Ureter (tissue), 1 donor: ENCODE results near the gene DNAJC6. TPM values are rescaled to one million over a fixed set of nuclear protein-coding genes. Genes with fewer than 3 reads are reported as not detected.

Source experiments
- DNase-seq: peaks from one replicate; pipeline ENCODE4 v3.0.0-alpha.2; 2020; ENCODE audit warnings: low spot score
- total RNA-seq: library from RNA; stranded (reverse); gene quantifications from one replicate; pipeline ENCODE4 v1.2.4, GENCODE V29; 2023
- donor health status: DM: yes; HTN: yes; CAD: no.

Gene DNAJC6
- total RNA-seq, 1 donor from 2014 or later: 3.4 TPM

DNA sequence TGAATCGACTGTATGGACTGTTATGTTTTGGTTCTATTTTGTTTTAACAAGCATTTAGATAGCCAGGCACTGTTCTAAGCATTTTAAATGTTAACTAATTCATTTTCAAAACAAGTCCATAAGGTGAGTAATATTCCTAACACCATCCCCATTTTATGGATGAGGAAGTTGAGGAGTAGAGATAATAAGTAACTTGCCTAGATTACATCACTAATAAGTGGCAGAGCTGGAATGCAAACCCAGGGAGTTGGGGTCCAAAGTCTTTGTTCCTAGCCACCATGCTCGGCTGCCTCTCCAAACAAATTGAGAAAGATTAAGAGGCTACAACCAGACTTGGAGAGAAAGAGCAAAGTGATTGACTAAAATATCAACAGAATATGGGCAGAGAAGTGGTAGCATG, 98.5 kb downstream of the DNAJC6 start:
- no peak for DNase-seq

DNA sequence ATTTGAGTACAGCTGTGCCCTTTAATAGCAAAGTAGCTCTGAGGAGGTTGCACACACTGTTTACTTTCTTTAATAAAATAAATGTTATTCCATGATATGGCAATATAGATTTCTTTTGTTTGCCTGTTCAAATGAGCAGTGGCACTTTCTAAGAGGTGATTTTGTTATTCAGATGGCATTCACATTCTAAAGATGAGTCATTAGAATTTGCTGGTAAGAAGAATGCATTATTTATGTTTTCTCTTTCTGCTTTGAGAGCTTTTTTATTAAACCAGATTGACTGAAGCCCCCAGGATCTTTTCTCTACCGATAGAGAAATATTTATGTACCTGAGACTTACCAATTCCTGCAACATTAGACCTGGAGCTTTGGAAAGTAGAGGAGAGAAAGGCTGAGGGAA, 100.0 kb downstream of the DNAJC6 start:
- no peak for DNase-seq

DNA sequence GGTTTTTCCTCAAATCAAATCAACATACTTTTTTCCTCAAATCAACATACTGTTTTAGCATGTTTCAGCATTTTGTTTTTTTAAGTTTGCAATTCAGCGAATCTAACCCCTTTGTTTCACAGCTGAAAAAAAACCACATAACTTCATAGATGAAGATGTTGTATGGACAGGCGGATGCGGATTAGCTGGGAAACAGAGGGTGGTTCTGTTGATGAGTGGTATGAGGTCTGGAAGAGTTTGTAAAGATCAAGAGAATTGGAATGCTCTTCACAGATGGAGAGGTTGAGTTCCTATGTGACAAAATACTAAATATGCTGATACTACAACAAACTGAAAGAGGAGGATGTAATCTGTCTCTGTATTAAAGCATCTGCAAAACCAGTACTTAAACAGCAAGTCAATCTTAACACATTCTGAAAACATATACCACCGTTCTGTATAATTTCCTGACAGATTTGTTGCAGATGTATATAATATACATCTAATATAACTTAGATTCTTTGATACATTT, 100.5 kb downstream of the DNAJC6 start:
- no peak for DNase-seq

DNA sequence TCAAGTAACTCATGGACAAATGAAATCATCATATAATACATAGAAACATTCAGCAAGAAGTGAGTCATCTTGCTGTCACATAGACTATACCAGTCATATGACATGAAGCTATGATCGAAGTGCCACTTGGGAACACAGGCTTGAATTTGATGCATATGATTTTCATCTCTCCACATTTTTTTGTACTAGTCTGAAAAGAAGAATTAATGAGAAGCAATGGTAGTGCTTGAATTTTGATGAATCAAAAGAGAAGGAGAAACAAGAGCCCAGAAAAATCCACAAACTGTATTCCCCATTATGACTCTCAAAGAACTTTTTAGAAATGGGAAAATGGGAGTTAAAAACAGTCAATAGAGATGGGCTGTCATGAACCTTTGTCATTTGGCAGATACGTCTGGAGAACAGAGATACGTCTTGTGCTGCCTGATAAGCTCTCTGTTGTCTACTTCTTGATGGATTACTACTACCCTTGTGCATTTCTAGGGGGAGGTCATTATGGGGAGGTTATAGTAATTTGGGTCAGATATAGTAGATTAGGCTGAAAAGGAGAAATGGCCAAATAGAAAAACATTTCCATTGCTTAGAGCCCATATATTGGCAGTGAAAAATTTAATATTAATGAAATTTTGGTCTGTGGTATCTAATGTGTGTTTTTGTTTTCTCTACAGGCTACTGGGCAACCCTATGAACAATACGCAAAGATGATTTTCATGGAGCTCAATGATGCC, 103.1 kb downstream of the DNAJC6 start:
- DNase-seq: no peak

DNA sequence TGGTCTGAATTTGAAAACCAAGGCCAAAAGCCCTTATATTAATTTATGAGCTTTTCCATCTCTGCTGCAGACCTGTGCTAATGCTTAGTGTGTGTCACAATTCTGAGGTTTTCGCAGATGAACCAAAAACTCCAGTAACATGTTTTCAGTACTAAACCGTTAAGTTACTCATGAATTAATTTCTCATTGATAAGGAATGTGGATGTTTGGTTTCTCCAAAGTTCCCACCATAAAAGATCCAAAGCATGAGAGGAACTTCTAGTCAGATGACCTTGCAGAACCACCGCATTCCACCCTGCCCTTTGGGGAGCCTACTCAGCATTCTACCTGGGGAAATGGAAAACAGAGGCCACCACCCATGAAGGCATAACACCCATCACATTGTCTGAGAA, 103.6 kb downstream of the DNAJC6 start:
- DNase-seq: no peak

DNA sequence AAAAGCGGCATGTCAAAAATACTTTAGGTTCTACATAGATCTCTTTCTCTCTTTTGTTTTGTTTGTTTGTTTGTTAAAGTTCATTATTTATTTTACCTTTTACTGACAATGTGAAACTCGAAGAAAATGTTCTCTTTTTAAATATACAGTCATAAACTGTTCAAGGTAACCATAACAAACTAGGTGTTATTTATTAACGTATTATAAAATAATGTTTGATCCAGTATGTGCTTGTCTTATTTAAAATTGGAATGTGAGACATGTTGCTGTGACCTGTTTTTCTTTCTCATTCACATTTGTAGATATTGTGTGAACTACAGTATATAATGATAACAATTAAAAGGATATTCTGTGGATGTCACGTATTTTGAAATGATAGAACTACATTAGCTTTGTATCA, 105.2 kb downstream of the DNAJC6 start:
- DNase-seq: no peak

DNA sequence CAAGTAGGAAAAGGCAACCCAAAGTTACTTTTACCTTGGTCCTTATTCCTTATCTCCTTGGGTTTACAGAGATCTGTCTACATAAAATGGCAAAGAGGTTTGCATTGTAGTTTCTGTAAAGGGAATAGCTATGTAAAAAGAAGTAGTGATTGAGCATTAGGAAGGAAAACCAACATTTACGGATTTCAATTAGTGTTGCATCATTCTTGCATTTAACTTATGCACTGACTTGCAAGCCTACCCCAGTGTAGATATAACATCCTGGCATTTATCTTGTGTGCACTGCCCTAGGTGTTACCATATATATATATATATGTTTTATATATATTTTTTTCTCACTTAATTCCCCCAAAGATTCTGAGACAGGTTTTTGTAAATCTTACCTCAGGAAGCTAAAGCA, 107.4 kb downstream of the DNAJC6 start:
- DNase-seq: no peak

DNA sequence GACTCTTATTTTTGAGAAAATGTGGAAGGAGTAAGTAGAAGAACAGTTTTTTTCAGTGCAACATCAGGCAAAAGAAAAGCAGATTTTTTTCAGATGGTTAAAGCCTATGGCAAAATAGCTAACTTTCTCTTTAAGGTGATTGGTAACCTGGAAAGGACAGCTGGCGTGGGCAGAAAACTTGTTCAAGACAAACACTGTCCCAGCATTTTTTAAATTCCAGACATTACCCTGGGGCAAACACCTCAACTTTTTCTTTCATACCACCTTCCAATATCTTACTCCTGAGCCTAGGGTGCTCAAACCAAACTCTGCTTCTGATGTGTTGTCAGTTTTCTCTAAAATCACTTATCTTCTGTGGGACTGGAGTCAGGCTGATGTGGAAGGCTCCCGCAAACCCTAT, 108.4 kb downstream of the DNAJC6 start:
- DNase-seq: no peak

DNA sequence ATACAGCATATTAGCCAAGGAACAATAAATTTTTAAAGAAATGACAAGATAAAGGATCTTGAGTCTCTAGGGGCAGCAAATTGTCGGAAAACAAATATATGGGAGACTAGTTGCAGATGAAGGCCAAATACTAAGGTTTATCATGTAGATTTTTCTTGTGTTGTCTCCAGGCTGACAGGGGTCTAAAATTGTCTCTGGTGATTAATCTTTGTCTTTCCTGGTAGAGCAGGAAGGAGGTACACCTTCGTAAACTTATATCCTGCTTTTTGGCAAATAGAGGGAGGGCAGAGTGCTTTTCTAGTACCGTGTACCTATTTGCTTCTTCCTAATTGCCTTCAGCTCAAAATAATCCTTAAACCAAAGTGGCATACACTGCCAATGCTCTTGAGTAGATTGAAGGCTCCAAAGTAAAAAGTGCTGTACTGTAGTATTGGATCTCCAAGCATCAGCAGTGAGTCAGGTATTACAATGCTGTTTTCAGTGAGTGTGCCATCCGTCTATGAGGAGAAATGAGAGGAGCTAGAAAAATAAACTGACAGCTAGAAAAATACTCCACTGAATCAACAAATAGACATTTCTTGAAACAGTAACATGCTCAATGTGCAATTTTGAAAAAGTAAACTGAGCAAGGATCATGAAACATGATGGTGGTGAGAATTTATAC, 109.3 kb downstream of the DNAJC6 start:
- no peak for DNase-seq

DNA sequence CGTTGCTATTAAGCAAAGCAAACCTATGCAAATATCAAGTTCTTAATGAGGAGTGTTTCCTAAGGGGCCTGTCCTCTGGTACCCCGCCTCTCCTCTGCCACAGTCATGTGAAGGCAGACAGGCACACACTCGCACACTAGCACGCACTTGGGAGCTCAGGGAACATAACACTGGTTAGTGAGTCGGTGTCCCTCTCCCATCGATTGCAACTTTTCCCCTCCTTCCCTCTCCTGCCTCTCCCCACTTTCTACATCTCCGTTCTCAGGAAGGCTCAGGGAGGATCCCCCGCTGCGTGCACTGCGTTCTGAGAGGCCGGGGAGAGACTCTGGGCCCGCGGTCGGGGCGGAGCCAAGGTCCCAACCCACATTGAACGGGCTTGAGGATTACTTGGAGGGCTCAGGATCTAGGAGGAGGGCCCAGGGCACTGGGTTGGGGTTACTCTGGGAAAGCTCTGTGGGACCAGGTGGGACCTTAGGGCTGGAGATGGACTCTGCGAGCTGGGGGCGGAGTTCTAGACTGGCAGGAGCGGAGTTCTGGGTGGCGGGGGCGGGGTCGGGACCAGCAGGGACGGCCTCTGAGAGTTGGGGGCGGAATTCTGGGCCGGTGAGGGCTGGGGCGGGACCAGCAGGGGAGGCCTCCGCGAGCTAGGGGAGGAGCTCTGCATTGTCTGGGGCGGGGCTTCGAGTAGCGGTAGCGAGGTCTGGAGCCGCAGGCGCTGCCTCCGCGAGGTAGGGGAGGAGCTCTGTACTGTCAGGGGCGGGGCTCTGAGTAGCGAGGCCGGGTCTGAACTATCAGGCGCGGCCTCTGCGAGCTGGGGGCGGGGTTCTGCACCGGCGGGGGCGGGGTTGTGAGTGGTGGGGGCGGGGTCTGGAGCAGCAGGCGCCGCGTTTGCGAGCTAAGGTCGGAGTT, 110.6 kb downstream of the DNAJC6 start:
- DNase-seq: peak; percentile 99

DNA sequence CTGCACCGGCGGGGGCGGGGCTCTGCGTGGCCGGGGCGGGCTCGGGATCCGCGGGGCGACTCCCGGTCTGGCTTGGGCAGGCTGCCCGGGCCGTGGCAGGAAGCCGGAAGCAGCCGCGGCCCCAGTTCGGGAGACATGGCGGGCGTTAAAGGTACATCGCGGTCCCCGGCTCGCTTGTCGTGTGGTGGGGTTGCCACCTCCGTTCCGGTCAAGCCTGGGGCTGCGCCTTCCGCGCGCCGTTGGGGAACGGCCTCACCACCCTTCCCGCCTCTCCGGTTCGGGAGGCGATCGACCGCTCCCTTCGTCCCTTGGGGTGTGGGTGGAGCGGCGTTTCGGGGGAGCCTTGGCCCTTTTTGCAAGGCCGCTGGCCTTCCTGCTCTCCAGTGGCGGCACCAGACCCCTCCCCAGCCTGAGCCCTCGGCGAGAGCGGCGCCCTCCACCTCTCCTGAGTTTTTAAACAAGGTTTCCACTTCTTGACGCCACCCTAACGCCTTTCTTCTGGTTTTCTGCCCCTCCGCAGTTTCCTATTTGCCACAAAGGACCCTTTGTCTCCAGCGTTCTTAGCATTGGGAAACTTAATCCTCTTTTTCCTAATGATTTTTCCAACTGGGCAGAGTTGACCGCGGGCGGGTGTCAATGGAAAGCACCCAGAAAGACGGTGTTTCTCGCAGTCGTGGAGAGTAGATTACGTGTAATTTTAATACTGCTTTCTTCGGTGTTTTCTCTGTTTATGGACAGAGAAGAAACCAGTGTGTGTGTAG, 111.4 kb downstream of the DNAJC6 start, which contains the start of the genes LEPR and LEPROT:
LEPR (plus strand) TSS at position 79 of the 761 bp plus-strand sequence. CDS start 144,898 bp downstream, outside the sequence.
LEPROT (plus strand) TSS at position 79 of the 761 bp plus-strand sequence; CDS start at position 136, 57 bp downstream.
- no peak for DNase-seq

DNA sequence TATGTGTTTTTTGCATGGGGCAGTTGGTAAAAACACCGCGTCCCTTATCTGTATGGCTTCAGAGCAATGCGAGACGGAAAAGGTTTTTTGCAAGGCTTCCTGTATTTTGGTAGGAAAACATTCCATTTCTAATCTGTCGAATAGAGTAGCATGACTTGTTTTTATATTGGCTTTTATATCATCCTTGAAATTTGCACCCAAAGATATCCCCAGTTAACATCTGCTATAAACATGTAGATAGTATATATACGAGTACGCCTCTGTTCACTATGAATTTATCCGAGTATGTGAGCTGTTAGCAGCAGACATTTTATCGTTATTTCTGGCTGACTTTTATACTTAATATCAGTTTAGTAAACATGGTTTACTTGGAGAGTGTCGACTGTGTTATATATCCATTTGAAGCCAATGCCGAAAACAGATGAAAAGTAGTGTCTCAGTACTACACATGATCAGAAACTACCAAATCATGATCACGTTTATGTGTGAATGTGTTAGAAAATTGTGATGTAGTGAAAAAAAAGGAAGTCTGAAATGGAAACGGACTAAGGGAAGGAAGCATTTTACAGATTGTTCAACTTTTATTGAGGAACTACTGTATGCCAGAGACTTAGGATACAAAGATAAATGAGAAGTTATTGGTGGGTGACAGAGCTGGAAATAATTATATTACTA, 112.1 kb downstream of the DNAJC6 start:
- DNase-seq: no peak

DNA sequence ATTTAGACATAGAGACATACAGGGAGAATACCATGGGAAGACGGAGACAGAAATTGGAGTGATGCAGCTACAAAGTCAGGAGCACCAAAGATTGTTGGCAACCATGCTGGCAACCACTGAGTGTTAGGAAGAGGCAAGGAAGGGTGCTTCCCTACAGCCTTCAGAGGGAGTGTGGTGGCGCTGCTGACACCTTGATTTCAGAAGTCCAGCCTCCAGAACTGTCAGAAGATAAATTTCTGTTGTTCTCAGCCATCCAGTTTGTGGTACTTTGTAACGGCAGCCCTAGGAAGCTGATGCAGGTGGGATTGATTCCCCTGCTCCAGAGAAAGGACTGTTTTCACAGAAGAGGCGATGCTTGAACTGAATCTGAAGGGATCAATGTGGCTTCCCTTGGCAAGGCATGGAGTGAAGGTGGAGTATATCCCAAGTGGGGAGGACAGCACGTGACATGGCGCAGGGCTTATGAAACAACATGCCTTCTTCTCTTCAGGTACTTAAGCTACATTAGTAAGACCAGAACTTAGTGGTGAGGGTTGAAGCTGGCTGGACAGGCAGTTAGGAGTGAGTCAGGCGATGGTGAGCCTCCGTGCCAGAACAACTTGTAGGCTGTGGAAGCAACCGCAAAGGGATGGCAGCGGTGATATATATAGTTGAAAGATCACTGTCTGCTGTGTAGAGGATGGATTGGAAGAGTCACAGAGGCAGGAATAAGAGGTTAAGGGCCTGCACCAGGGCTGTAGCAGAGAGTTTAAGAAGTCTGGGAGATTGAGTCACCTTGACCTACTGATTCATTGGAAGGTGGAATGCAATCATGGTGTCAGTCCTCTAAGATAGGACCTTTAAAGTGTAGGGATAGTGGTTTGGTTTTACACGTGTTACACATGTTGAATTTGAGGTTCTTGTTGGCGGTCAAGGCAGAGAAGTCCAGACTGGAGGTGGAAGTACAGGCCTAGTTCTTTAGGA, 113.2 kb downstream of the DNAJC6 start:
- DNase-seq: no peak

DNA sequence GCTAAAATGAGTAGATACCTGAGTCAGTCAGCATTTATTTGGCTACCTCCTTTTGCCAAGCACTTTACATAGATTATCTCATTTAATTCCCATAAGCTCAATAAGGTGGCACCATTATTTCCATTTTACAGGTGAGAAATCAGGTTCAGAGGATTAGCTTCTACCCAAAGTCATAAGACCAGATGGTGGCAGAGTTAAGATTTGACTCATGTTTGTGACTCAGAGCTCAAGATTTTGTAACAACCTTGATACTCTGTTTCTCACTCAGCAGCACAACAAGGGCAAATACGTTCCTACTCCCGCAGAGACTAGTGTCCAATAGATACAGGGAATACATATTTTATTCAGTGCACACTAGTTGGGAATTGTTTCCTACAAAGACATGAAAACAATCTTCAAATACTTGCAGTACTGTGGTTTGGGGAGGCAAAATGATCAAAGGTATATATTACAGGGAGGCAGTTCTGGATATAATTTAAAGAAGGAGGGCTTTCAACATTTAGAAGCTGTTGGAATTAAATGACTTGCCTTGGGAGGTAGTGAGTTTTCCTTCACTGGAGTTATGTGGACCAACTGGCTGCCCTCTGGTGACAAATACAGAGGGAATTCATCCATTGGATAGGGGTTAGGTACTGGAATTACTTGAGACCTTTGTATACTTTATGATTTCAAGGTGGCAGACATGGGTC, 114.7 kb downstream of the DNAJC6 start:
- no peak for DNase-seq

DNA sequence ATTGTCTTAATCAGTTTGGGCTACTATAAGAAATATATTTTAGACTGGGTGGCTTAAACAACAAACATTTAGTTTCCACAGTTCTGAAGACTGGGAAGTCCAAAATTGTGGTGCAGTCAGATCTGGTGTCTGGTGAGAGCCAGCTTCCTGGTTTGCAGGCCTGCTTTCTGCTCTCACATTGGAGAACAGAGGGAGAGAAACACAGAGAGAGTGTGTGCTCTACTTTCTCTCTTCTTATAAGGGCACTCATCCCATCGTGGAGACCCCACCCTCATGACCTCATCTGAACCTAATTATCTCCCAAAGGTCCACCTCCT, 115.2 kb downstream of the DNAJC6 start:
- DNase-seq: no peak

DNA sequence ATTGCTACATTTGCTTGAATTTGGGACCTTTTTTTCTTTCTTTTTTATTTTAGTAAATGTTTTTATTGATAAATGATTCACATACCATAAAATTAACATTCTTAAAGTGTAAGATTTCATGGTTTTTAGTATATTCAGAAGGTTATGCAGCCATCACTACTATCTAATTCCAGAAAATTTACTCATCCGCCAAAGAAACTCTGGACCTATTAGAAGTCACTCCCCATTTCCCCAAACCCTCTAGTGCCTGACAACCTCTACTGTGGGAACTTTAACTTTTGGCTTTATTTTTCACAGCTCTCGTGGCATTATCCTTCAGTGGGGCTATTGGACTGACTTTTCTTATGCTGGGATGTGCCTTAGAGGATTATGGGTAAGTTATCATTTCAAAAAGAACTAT, 115.7 kb downstream of the DNAJC6 start:
- DNase-seq: no peak

DNA sequence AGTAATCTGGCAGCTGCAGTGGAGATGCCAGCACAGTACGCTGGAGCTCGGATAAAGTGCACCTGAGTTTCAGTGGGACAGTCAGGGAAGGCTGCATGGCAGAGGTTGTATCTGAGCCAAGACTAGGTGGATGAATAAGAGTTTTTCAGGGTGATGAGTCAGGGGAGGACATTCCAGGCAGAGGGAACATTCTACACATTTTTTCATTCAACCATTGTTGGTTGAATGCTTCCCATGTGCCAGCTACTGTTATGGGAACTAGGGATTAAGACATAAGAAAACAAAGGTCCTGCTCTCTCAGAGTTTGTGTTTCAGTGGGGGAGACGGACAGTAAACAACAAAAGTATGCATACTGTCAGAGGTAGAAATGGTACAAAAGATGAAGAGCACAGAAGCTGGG, 116.4 kb downstream of the DNAJC6 start:
- no peak for DNase-seq

DNA sequence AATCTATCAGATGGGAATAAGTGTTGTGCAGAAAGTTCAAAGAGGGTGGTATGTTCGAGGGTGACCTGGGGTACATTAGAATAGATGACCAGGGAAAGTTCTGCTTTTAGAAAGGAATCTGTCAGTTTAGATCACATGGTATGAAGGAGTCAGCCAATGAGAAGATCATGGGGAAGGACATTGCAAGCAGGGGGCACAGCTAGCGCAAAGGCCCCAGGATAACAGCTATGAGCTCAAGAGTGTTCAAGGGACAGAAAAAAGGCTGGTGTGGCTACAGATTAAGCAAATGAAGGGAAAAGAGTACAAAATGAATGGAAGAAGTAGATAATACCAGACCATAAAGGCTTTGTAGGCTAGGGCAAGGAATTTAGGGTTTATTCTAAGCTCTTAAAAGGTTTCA, 119.7 kb downstream of the DNAJC6 start:
- no peak for DNase-seq

DNA sequence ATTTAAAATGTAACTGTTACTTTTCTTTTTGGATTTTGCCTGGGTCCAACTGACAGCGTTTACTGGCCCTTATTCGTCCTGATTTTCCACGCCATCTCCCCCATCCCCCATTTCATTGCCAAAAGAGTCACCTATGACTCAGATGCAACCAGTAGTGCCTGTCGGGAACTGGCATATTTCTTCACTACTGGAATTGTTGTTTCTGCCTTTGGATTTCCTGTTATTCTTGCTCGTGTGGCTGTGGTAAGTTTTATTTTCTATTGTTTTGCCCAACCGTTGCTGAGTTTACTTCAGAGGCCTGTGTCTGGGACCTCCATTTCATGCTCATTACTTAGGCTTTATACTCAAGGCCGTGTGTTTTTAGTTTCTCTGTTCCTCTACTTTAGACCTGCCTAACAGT, 120.5 kb downstream of the DNAJC6 start:
- DNase-seq: no peak
